K562 (cell line): ENCODE measurements around the gene RTBDN. TPM values are rescaled to one million over a fixed set of nuclear protein-coding genes. Genes with fewer than 3 reads are reported as not detected.

ENCODE experiments used
- BRCA1 ChIP-seq, 2 experiments: fragments of 450-650 bp in 1 of 2; sonication (generic) in 1 of 2; formaldehyde crosslinking in 1 of 2; IDR thresholded peaks; 2 replicates each; pipeline versions ENCODE4 v1.5.0 to v1.6.1; 2017 to 2020; ENCODE audit warnings: mild to moderate bottlenecking in 1 of 2, missing genetic modification reagents in 1 of 2
- MAFG ChIP-seq: fragments of 450-650 bp; conservative IDR thresholded peaks from 2 replicates; pipeline ENCODE4 v1.6.1; 2016; ENCODE audit warnings: missing genetic modification characterization, missing compliant biosample characterization
- MTA3 ChIP-seq: fragments of 450-650 bp; formaldehyde crosslinking; IDR thresholded peaks from 2 replicates; pipeline ENCODE4 v1.6.1; 2017; ENCODE audit warnings: mild to moderate bottlenecking, borderline replicate concordance
- PPARD ChIP-seq: fragments of 250-450 bp; sonication (Bioruptor Pico); IDR thresholded peaks from 2 replicates; pipeline ENCODE4 v1.8.0; 2022; ENCODE audit warnings: inconsistent platforms, mild to moderate bottlenecking, moderate library complexity
- RB1 ChIP-seq: fragments of 450-650 bp; IDR thresholded peaks from 2 replicates; pipeline ENCODE4 v1.6.1; 2017; ENCODE audit warnings: low read depth, mild to moderate bottlenecking
- ZNF146 ChIP-seq: IDR thresholded peaks from one replicate; pipeline ENCODE4 v1.6.1; 2018; ENCODE audit warnings: missing compliant biosample characterization; ENCODE audit not compliant: unreplicated experiment
- ZNF324 ChIP-seq: fragments of 250-450 bp; sonication (Bioruptor Pico); IDR thresholded peaks from 2 replicates; pipeline ENCODE4 v1.4.0; 2020; ENCODE audit warnings: mild to moderate bottlenecking
- ZNF76 ChIP-seq: fragments of 250-450 bp; sonication (Bioruptor Pico); IDR thresholded peaks from 2 replicates; pipeline ENCODE4 v1.4.0; 2020; ENCODE audit warnings: mild to moderate bottlenecking, moderate library complexity, borderline replicate concordance
- polyA plus RNA-seq, 8 experiments: library from polyadenylated mRNA; depleted of rRNA in 4 of 8; stranded (reverse) in 5 of 8; unstranded in 3 of 8; fragments of >200 nt; fragmentation: Nextera tagmentation in 2 of 8; fragmentation: Illumina TruSeq in 1 of 8; extraction: Ambion mirVana in 2 of 8; extraction: Trizol in 1 of 8; gene quantifications; 2 replicates each; pipeline versions ENCODE4 v1.2.1 to v1.2.3, GENCODE V29; 2011 to 2014; ENCODE audit warnings: inconsistent platforms in 1 of 8, missing spikeins in 1 of 8
- total RNA-seq, 7 experiments: library from RNA; depleted of rRNA in 6 of 7; stranded (reverse); fragments of >200 nt in 6 of 7; fragmentation: Illumina TruSeq in 2 of 7; extraction: Trizol in 2 of 7; gene quantifications; 2 replicates each; pipeline versions ENCODE4 v1.2.1 to v1.2.3, GENCODE V29; 2011 to 2021; ENCODE audit warnings: low replicate concordance in 1 of 7
- TF ChIP-seq, protein P1 (sequence below): fragments of 450-650 bp; IDR thresholded peaks from 2 replicates; pipeline ENCODE4 v1.6.1; 2014; ENCODE audit warnings: low read depth, mild to moderate bottlenecking, moderate library complexity, borderline replicate concordance
- TF ChIP-seq, protein P2 (sequence below): fragments of 250-450 bp; sonication (Bioruptor Pico); IDR thresholded peaks from 2 replicates; pipeline ENCODE4 v1.8.0; 2022; ENCODE audit warnings: inconsistent platforms, mild to moderate bottlenecking, moderate library complexity, borderline replicate concordance
- TF ChIP-seq, protein P3 (sequence below): fragments of 250-450 bp; sonication (Bioruptor Pico); IDR thresholded peaks from 2 replicates; pipeline ENCODE4 v1.5.0; 2021; ENCODE audit warnings: mild to moderate bottlenecking, moderate library complexity
- TF ChIP-seq, protein P4 (sequence below): fragments of 450-650 bp; IDR thresholded peaks from 2 replicates; pipeline ENCODE4 v1.6.1; 2016; ENCODE audit warnings: antibody characterized with exemption
- TF ChIP-seq, protein P5 (sequence below): fragments of 450-650 bp; formaldehyde crosslinking; IDR thresholded peaks from 2 replicates; pipeline ENCODE4 v1.4.0; 2020; ENCODE audit warnings: mild to moderate bottlenecking, mixed read lengths
- TF ChIP-seq, protein P6 (sequence below), 2 experiments: IDR thresholded peaks; 2 replicates each; pipeline ENCODE4 v1.6.1; 2011; ENCODE audit warnings: borderline replicate concordance in 1 of 2, control low read depth in 1 of 2, low read depth in 1 of 2, low read length in 1 of 2, mild to moderate bottlenecking in 1 of 2, mixed read lengths in 1 of 2, moderate library complexity in 1 of 2; ENCODE audit not compliant: insufficient read depth in 1 of 2, insufficient read length in 1 of 2, poor library complexity in 1 of 2, severe bottlenecking in 1 of 2; ENCODE audit errors: extremely low read depth in 1 of 2

The RTBDN gene
- total and polyA plus RNA-seq, 9 of the 15 experiments (the other 6 are each of a cell fraction or from before 2014, with no cell fraction given): 0.20 to 2.3 (median 0.72) TPM; not detected in 1

DNA sequence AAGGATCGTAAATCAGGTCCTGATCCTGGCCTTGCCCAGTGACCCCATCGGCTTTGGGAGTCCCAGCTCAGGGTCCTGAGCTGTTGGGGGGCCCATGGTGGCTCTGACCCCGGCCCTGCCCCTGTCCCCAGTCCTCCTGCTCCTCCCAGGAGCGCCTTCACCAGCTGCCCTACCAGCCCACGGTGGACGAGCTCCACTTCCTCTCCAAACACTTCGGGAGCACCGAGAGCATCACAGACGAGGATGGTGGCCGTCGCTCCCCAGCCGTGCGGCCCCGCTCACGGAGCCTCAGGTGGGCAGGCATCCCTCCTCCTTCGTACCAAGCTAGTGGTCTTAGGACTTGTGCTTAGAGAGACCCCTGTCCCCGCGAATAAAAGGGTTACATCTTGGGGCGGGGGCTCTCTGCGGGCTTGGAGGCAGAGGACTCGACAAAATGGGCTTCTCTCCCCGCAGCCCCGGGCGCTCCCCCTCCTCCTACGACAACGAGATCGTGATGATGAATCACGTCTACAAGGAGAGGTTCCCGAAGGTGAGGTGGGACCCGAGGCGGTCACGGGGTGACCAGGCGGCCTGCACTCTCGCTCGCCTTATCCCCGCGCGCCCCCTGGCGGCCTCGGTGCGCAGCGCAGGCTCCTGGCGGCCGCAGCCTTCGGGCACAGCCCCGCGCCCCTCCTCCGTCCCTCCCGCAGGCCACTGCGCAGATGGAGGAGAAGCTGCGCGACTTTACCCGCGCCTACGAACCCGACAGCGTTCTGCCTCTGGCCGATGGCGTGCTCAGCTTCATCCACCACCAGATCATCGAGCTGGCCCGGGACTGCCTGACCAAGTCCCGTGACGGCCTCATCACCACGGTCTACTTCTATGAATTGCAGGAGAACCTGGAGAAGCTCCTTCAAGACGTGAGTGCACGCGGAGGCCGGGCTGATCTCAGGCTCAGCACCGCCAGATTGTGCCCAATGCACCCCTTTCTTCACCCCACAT is 13.1 kb upstream of the RTBDN start (continued):
- TF ChIP-seq ZNF324 (CRISPR knock-in tag): no peak
- TF ChIP-seq ZNF76: no peak
- TF ChIP-seq, protein P1, sequence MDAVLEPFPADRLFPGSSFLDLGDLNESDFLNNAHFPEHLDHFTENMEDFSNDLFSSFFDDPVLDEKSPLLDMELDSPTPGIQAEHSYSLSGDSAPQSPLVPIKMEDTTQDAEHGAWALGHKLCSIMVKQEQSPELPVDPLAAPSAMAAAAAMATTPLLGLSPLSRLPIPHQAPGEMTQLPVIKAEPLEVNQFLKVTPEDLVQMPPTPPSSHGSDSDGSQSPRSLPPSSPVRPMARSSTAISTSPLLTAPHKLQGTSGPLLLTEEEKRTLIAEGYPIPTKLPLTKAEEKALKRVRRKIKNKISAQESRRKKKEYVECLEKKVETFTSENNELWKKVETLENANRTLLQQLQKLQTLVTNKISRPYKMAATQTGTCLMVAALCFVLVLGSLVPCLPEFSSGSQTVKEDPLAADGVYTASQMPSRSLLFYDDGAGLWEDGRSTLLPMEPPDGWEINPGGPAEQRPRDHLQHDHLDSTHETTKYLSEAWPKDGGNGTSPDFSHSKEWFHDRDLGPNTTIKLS: no peak
- TF ChIP-seq PPARD (CRISPR knock-in tag): no peak
- TF ChIP-seq, protein P2, sequence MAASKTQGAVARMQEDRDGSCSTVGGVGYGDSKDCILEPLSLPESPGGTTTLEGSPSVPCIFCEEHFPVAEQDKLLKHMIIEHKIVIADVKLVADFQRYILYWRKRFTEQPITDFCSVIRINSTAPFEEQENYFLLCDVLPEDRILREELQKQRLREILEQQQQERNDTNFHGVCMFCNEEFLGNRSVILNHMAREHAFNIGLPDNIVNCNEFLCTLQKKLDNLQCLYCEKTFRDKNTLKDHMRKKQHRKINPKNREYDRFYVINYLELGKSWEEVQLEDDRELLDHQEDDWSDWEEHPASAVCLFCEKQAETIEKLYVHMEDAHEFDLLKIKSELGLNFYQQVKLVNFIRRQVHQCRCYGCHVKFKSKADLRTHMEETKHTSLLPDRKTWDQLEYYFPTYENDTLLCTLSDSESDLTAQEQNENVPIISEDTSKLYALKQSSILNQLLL (CRISPR knock-in tag): no peak
- no peak for TF ChIP-seq BRCA1 (IDR thresholded peaks at IDR 0.05)
- TF ChIP-seq BRCA1 (CRISPR knock-in tag; IDR thresholded peaks at IDR 0.05): no peak
- no peak for TF ChIP-seq MAFG (tag)
- TF ChIP-seq, protein P3, sequence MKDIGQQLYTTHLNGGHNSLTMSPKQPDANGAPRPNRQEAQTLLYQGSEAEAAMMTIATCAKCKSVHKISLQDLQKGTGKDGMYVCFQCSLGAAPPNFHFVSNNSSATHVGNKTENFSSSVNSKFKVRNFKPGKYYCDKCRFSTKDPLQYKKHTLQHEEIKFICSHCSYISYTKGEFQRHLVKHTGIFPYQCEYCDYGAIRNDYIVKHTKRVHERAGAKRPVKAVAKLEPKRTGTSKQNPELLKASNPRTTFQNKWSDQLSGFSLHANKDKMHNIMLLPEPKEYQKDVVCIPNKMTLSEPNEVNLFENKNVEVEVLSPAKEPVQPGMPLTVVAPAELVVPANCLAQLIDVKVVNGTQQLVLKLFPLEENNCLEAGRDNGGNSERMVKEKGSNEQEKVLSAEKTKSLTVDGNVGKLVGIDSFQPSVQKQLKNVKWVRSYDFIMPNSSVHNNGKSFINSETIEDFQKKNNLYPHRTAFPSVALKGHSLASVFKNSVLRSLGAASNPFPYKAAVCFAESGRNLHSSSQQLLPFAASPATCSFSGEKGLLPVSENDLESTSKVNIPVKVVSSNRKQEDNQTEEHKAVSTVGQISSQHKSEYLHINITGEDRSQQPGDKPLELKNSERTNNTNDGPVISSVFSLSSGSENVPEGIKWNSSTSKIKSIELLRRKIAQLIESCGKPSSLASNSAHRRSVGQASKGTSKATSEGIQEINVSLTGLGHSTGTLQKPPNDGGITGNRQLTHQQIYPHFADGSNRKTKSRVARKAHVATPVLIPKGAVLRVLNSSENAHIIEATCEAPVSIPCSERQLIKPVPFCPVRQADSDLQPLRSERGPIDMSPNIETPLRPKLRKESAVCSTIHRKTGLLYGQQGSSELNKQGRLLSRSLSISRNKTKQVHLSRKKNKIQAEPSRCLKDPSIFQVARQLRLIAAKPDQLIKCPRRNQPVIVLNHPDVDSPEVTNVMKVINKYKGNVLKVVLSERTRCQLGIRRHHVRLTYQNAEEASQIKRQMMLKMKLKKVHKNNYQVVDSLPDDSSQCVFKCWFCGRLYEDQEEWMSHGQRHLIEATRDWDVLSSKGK (CRISPR knock-in tag): no peak
- TF ChIP-seq, protein P4, sequence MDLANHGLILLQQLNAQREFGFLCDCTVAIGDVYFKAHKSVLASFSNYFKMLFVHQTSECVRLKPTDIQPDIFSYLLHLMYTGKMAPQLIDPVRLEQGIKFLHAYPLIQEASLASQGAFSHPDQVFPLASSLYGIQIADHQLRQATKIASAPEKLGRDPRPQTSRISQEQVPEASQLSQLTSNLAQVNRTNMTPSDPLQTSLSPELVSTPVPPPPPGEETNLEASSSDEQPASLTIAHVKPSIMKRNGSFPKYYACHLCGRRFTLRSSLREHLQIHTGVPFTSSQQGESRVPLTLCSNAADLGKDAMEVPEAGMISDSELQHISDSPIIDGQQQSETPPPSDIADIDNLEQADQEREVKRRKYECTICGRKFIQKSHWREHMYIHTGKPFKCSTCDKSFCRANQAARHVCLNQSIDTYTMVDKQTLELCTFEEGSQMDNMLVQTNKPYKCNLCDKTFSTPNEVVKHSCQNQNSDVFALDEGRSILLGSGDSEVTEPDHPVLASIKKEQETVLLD: no peak
- TF ChIP-seq ZNF146 (CRISPR knock-in tag): no peak
- TF ChIP-seq MTA3: peak; percentile 44; the same call in 1 of the 2 replicates
- TF ChIP-seq, protein P5, sequence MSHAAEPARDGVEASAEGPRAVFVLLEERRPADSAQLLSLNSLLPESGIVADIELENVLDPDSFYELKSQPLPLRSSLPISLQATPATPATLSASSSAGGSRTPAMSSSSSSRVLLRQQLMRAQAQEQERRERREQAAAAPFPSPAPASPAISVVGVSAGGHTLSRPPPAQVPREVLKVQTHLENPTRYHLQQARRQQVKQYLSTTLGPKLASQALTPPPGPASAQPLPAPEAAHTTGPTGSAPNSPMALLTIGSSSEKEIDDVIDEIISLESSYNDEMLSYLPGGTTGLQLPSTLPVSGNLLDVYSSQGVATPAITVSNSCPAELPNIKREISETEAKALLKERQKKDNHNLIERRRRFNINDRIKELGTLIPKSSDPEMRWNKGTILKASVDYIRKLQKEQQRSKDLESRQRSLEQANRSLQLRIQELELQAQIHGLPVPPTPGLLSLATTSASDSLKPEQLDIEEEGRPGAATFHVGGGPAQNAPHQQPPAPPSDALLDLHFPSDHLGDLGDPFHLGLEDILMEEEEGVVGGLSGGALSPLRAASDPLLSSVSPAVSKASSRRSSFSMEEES (CRISPR knock-in tag): no peak
- TF ChIP-seq, protein P6, sequence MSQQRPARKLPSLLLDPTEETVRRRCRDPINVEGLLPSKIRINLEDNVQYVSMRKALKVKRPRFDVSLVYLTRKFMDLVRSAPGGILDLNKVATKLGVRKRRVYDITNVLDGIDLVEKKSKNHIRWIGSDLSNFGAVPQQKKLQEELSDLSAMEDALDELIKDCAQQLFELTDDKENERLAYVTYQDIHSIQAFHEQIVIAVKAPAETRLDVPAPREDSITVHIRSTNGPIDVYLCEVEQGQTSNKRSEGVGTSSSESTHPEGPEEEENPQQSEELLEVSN (IDR thresholded peaks at IDR 0.05; ENCODE audit: borderline replicate concordance in 1 of 2, extremely low read depth in 1 of 2, insufficient read depth in 1 of 2, insufficient read length in 1 of 2, low read depth in 1 of 2, low read length in 1 of 2, poor library complexity in 1 of 2, severe bottlenecking in 1 of 2): peak; percentile 19 to 64
- TF ChIP-seq RB1: peak; percentile 97
